GM19043 (cell line): Measurements from ENCODE around the gene LAMA4.

Experiments used
- ATAC-seq: cut with Tn5 transposase; IDR thresholded peaks from one replicate; pipeline ENCODE4 v1.9.1; 2021; ENCODE audit warnings: low read depth; ENCODE audit not compliant: unreplicated experiment

Gene LAMA4

DNA sequence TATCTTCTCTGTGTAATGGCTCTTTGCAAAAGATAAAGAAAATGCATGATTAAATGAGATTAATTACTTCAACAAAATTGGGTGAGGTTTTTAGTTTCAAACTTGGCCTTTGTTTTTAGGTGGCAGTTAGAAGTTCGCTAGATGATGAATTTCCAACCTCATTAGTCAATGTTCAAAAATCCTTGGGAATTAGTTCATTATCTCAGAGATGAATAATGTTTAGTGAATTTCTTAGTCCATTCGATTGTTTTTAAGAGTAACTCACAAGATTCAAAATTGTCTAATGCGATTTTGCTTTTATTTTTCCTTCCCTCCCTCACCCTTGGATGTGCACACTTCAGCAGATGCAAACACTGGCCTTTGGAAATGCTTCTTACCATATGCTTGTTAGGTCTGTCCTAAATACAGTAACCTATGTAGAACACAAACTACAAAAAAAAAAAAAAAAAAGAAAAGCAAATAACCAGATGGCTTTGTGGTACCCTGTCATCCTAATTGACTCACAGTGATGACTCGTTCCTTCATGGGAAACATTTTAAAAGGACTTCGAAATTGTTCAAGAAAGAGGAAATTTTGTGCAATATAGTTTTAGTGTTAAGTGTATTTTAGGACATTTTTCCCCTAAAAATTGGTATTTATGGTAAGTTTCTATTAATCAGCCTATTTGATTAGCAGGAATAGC, 100.3 kb downstream of the LAMA4 start:
- no peak for ATAC-seq

DNA sequence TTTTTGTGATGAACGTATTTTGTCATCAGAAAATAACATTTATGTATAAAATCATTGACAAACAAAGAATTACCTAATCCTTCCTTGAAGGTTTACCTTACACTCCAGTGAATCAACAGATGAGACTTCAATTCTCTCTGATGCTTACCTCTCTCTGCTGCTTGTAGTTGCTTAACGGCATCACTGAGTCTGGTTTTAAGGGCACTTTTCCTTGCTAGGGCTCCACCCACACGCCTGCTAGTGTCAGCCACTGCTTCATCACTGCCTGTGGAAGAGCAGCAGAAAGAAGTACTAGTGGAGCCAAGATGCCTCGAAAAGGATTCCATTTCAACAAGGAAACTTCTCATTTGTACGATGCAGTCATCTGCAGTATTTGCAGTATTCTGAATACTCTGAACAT, 104.0 kb downstream of the LAMA4 start:
- ATAC-seq, result no peak

DNA sequence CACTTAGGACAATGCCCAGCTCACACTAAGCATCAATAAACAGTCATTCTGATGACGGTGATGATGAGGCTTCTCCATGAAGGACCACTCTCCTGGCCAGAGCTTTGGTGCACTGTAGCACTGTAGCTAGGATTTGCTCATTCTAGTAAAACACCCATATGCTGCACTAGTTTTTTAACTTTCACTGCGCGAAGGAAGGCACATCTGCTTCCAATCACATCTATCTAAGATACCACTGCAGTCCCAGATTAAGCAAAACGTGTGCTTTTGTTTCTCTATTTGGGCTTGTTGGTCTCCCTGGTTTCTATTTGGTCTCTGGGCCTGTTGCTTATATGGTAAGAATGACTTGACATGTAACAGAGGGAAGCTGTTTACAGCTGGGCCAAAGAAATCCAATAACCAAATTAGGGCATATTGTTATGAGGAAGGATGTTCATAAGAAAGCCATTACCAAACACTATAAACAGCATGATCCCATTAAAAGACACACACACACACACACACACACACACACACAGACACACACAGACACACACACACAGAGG, 104.6 kb downstream of the LAMA4 start:
- no peak for ATAC-seq

DNA sequence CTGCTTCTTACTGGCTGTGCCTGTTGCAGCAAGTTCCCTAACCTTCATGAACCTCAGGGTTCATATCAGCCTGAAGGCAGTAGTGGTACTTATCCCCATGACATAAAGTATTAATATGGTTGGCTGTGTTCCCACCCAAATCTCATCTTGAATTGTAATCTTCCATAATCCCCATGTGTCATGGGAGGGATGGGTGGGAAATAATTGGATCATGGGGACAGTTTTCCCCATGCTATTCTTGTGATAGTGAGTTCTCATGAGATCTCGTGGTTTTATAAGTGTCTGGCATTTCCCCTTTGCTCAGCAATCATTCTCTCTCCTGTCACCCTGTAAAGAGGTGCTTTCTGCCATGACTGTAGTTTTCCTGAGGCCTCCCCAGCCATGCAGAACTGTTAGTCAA, 105.1 kb downstream of the LAMA4 start:
- ATAC-seq, result no peak

DNA sequence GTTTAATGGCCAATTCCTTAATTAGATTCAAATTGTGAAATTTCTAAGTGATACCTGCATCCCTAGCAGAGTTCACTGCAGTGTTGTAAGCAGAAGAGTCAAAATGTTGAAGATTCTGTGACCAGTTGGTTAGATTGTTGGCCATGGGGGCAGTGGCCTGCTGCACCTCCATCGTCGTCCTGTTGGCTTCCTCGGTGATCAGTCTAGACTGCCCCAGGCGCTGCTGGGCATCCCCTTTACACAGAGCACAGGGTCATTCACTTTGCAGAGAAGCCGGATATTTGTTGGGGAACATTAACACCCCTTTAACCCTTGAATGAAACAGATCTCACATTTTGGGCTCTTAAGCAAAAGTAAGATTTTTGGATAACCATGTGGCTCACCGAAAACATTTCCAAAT, 106.3 kb downstream of the LAMA4 start:
- ATAC-seq, result no peak

DNA sequence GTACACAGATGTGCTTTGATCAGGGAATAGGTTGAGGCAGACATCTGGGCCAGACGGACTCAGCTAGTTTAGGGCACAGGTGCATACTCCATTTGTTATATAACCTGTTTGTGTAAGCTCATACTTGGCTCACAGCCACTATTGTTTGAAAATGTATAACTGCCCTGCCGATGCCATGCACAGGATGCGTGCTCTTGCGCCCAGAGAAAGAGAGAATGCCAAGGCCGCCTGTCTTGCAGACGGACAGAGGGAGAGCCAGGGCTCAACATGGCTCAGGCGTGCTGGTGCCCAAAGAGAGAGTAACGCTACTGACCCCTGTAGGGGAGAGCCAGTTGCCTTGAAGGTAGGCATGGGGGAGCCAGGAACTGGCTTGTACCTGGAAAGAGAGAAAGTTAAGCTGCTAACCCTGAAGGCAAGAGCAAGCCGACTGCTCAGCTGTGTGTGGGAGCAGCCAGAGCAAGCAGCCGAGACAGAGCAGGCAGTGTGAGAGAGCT, 109.2 kb downstream of the LAMA4 start:
- ATAC-seq, result no peak

DNA sequence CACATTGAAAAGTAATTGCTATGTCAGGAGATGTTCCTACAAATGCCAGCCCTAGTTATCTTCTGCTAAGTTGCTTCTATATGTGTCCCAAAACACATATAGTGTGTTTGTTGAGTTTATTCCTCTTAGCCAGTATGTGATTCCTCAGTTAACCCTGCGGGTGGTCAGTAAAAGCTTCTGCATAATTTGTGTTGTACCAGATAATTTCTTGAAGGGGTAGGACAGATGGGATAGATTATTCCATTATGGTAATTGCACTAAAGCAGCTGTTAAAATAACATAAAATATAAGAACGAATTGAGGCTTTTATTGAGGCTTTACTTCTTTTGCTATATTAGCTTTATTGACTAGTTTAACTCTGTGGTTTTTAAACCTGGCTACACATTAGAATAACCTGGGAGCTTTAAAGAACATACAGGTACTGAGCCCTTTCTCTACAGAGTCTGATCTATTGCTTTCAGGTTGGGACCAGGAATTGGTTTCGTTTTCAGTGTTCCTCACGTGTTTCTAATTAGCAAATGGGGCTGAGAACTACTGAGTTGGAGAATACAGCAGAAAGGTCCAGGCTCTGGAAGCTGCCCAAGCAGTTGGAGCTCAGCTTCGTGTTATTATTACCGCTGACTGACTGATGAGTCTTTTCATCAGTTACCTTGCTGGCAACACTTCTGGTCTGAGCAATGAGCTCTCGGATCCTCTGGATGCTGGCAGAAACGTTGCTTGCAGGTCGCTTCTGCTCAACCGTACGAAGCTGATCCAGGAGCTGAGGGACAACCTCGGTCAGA, 110.0 kb downstream of the LAMA4 start:
- no peak for ATAC-seq

DNA sequence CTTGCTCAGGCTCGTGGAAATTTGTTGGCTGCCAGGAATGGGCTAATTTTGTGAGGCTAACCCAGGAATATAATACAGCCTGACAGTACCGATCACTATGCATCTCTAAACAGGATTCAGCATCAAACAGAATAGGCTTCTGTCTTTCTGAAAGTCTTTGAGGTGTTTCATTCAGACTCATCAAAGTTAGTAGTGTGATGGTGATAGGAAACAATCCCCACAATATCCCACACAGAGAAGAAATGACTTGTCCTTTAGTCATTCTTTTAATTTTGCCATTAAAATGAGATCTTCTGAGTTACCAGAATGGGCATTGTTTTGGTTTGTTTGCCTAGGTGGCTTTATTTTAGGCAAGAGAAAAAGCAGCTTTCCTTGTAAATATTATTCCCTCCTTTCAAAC, 112.7 kb downstream of the LAMA4 start:
- no peak for ATAC-seq

DNA sequence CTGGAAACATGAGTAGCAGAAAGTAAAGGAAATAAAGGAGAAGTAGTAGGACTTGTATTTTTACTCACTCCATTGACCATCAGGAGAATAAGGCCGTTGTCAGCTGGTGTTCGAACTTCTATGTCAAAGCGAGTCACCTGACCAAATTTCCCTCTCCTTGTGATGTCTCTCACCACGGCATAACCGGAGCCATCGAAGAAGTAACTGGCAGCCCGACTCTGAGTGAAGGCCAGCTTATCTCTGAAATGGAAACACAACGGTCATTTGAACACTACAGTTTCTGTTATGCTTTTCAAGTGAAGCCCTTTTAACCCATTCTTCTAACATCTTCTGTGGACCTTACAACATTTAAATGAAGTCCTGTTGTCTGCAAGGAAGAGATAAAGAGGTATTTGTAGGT, 115.3 kb downstream of the LAMA4 start:
- ATAC-seq, result no peak

DNA sequence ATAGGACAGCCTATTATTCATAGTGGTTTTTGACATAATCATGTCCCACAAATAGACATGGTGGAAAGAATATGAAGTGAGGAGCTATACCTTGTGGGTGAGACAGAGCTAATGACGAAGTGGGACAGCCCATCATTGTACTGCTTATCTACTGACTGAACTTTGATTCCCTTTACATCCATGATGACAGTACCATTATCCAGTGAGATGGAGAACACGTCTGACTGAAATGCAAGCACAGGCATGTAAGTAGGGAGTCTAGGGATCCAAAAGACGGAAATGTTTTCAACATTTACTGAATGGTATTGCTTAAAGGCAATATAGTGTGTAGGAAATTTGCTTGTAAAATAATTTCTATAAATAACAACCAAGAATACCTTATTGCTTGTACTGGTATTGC, 123.5 kb downstream of the LAMA4 start:
- ATAC-seq, result no peak

DNA sequence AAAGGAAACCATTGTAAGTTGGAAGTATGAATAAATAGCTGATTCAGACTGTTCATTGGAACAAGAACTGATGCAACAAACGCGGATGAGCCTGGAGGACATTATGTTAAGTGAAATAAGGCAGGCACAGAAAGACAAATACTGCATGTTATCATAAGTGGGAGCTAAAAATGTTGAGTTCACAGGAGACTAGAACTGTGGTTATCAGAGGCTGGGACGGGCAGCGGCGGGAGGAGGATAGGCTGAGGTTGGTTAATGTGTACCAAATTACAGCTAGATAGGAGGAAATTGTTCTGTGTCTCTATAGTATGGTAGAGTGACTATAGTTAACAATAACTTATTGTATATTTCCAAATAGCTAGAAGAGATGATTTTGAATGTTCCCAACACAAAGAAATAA, 126.2 kb downstream of the LAMA4 start:
- no peak for ATAC-seq

DNA sequence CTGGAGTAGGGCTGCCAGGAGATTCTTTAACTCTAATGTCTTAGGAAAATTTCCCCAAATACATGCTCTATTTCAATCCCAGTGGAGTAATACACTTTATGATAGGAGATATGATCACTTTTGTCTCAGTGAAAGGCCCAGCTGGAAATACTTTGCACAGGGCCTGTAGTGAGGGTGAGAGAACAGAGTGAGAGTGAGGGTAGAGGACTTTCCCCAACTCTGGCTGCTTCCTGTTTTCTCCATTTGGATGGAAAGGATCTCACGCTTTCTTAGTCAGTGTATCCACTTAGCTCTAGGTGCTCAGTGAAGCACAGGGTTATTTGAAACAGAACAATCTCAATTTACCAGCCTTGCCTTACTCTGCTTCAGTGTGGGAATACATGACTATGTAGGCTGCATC, 130.4 kb downstream of the LAMA4 start:
- no peak for ATAC-seq

DNA sequence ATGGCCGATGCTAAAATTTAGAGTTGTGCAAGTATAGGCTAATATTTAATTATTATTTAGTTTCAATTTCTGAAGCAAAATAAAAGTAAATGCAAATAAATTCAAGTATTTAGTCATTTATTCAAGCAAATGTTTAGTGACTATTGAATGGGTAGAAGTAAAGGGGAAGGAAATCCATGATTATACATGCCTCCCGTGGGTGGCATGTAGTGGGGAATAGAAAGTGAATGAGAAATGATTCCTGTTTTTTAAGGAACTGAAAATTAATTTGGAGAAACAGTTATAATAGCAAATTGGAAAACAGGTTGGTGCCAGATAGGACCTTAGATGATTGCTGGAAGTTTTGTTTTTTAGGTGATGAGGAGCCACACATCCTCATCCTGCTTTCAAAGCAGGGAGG, 131.6 kb downstream of the LAMA4 start:
- no peak for ATAC-seq

DNA sequence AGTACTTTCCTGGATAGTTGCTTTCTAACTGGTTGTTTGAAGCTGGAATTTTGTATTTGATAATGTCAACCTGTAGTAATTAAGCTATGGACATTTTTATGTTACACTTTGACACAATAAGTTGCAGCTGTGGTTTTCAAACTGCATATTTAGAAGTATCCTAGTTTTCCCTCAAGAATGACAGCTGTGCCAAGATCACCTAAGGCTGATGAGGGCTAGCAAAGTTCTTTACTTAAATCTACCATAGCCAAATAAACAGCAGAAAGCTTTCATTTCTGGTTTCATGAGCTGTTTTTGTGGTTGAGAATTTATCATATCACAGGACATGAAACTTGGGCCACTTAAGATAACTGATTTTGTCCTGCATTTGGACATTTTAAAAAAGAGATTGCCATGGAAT, 136.3 kb downstream of the LAMA4 start:
- ATAC-seq, result no peak

DNA sequence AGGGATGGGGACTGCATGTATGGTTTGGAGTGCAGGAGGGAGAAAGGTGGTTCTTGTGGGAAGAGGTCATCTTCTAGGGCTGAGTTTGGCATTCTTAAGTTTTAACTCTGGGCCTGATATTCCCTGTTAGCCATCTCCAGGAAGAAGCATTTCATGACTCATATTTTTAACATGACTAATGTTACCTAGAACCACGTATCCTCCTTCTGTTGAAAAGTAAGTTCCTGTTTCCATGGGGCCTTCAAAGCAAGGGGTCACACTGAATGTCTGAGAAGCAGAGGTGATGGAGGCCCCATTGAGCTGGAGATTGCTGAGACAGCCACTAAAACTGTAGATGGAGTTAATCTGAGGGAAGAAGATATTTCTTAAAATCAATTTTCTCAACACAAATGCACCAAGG, 136.8 kb downstream of the LAMA4 start:
- no peak for ATAC-seq

DNA sequence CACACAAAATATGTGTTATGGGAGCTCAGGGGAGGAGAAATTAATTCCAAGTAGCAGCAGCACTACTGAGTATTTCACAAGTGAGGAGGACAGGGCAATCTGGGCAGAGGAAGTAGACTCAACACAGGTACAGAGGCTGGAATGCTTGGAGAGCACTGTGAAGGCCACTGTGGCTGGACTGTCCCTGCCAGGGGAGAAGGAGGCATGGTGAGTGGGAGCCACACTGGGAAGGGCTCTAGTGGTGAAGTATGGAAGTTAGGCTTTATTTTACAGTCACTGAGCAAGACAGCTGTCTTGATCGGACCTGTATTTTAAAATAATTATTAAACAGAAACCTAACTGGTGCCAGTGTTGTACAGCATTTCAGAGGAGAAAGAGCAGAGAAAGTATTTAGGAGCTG, 138.1 kb downstream of the LAMA4 start:
- no peak for ATAC-seq

DNA sequence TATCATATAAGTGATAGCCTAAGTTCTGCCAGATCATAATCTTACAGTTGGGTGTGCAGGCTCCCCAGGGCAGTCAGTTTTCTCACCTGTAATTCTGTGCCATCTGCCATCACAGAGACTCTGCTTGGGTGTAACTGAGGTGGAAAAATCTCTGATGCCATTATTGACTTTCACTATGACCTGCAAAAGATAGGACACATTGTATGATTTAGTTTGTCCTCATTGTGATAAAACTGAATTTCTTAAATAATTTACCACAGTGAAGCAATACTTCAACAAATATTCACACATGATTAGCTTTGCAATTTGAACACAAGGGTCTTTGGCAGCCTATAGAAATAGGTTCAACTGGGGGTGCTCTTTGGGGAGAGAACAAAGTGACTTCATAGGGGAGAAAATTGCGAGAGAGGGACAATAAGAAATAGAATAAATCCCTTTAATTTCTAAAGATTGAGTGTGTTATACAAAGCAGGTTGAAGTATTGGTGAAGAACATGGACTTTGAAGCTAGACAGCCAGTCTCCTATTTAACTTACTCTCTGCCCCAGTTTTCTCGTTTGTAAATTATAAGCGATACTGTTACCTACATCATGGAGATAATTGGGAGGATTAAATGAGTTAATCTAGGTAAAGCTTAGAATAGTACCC, 139.7 kb downstream of the LAMA4 start:
- no peak for ATAC-seq

DNA sequence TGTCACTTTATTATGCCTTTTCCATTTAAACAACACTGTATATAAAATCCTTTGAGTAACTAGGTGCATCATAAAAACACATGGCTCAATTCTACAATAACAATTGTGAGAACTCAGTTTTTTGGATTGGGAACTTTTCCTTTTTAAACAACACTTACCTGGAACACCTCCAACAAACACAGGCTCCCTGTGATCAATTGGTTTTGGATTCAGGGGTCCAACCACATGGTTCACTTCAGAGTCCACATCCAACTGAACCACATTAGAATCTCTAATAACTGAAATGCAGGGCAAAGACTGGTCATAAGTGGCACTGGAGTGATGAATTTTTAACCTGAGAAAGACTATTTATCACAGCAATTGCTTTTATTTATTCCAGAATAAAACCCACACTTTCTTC, 140.4 kb downstream of the LAMA4 start:
- ATAC-seq, result no peak

DNA sequence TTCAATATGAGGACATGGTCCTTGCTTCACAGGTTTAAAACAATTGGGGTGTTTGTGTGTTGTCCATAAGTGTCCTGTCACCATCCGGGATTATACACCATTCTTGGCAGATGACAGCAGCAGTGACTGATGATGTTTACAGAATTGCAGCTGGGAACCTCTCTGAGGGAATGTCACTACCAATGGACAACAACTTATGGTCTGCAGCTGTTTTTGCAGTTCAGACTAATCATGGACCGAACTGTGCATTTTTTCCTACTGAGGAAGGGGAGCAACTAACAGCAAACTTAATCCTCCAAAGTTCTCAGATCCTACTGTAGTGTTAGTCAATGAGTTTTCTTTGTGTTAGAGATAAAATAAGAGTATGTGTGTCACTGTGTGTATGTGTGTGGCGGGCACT, 140.9 kb downstream of the LAMA4 start:
- no peak for ATAC-seq

DNA sequence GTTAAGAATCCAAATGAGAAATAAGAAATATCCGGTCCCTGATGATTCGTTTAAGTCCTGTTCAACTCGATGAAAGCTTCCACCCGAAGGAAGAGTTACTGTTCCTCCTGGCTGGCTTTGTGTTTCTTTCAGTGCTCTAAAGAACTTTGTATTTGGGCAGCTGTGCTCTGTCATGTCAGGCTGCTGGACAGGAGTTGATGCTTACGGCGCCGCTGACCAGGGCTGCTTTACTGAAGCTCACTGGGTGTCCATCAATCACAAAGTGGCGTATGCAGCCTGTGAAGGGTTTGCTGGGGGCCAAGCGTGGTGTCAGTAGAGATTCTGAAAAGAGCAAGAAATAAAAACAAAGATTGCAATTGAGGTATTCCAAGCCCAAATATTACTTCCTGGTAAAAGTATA, 145.1 kb downstream of the LAMA4 start:
- no peak for ATAC-seq

DNA sequence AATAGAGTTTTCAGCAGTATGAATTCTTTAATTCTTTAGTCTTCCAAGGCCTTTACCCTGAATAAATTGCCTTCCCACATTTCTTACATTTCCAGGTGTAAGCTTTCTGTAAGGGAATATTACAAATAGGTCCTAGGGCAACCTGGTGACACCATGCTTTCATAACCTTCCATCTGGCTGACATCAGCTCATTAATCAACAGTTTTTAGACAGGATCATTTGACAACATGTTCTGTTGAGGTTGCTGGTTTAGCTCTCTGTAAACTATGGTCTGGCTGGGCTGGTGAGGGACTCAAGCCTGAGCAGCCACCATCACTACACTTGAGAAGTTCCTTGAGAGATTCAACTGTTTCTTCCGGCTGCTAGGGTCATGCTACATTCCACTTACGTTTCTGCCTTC, 147.8 kb downstream of the LAMA4 start:
- ATAC-seq, result no peak
